Skin epidermis (tissue), 12 donors: ENCODE data around the gene YIPF6.

Experiments
- H3K27ac ChIP-seq, 21 experiments: fragments of 200-600 bp; sonication (generic) in 11 of 21; one replicate each; pipeline ENCODE4 v1.5.0; 2020; ENCODE audit warnings: mild to moderate bottlenecking in 3 of 21, inconsistent platforms in 2 of 21, moderate library complexity in 2 of 21
- H3K4me3 ChIP-seq, 7 experiments: fragments of 200-600 bp; sonication (generic) in 2 of 7; one replicate each; pipeline ENCODE4 v1.5.0; 2020; ENCODE audit warnings: inconsistent platforms in 2 of 7, mild to moderate bottlenecking in 2 of 7, moderate library complexity in 1 of 7

YIPF6 gene

DNA sequence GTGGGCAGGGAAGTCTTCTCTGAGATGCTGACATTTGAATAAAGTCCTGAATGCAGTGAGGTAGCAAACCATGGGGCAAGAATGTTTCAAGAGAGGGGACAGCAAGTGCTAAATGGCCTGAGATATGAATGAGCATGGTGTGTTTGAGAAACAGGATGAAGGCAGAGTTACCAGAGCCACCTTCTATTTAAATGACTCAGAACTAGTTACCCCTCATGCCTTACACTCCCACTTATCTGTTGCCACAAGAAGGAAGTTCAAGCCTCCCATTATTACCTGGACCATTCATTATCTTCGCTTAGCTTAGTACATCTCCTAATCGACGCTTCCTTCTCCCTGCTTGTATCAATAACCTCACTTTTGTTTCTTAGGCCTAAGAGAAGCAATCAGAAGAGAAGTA, 81.0 kb downstream of the YIPF6 start:
- H3K4me3 ChIP-seq = no peak overlapping the region
- H3K27ac ChIP-seq = no peak overlapping the region

DNA sequence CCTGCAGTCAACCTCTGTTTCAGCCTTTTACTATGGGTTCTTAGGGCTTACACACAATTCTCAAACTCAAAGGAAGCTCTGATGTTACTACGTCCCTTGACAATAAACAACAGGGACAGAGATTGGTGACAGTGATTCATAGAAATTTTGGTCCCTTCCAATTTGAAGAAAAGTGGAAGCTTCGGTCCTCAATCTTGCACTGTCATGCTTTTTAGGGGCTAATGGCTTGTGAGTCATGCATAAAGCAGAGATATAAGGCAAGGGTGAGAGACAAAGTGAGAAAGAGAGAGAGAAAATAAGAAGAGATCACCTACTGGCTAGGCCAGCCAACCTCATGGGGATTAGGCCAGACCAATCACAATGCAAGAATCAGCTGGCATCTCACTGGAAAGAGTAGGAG, 85.4 kb downstream of the YIPF6 start:
- H3K4me3 ChIP-seq = no peak overlapping the region
- H3K27ac ChIP-seq = no peak overlapping the region
